Endothelial cell of umbilical vein (primary cell): ENCODE results near the gene FGF23. TPM values are rescaled to one million over a fixed set of nuclear protein-coding genes. Genes with fewer than 3 reads are reported as not detected.

Experiments
- BruUV-seq: library from RNA; stranded (reverse); fragments of 400-500 nt; replicated peaks from 2 replicates; lab custom pipeline; 2021; lab: Mats Ljungman, UMichigan
- CTCF ChIA-PET: fragments of 300-600, 350-600 bp; sonication (Branson Sonifier 250); formaldehyde crosslinking; loops from one replicate; lab custom pipeline; 2021; ENCODE audit warnings: antibody characterized with exemption, inconsistent platforms; lab: Charles Lee
- POLR2A ChIA-PET: fragments of 300-600, 350-600 bp; sonication (Branson Sonifier 250); formaldehyde crosslinking; loops from one replicate; lab custom pipeline; 2021; ENCODE audit warnings: antibody characterized with exemption, inconsistent platforms; lab: Charles Lee
- DNase-seq: peaks from one replicate; pipeline ENCODE4 v3.0.0-alpha.2; 2011; ENCODE audit warnings: low read depth, low spot score
- FAIRE-seq: peaks from 2 replicates; lab custom pipeline; 2011; peaks lifted over from hg19 to GRCh38; lab: Jason Lieb, UNC
- H2AFZ ChIP-seq: 2 replicates; pipeline ENCODE4 v1.6.0; 2012; ENCODE audit warnings: low read depth, low read length, control low read depth, inconsistent platforms
- H3K27ac ChIP-seq: 2 replicates; pipeline ENCODE4 v1.5.1; 2011; ENCODE audit warnings: low read depth, mild to moderate bottlenecking, control low read depth, low read length, moderate library complexity; ENCODE audit not compliant: insufficient read depth
- H3K27me3 ChIP-seq, 2 experiments: 2 replicates each; pipeline versions ENCODE4 v1.6.0 to v1.6.1; 2011; ENCODE audit warnings: low read length in 2 of 2, mixed read lengths in 1 of 2; ENCODE audit not compliant: control insufficient read depth in 2 of 2, insufficient read depth in 2 of 2
- H3K36me3 ChIP-seq, 2 experiments: 2 replicates in 1 of 2; 3 replicates in 1 of 2; pipeline ENCODE4 v1.5.1; 2011; ENCODE audit warnings: low read length in 2 of 2, mild to moderate bottlenecking in 1 of 2, moderate library complexity in 1 of 2; ENCODE audit not compliant: control insufficient read depth in 2 of 2, insufficient read depth in 2 of 2; ENCODE audit errors: extremely low read depth in 1 of 2
- H3K4me1 ChIP-seq: 3 replicates; pipeline ENCODE4 v1.5.1; 2011; ENCODE audit warnings: mild to moderate bottlenecking, low read length; ENCODE audit not compliant: control insufficient read depth, insufficient read depth; ENCODE audit errors: extremely low read depth
- H3K4me2 ChIP-seq: 2 replicates; pipeline ENCODE4 v1.6.1; 2011; ENCODE audit warnings: low read length, control low read depth, mixed read lengths; ENCODE audit not compliant: insufficient read depth
- H3K4me3 ChIP-seq, 3 experiments: fragments of 200-600 bp in 1 of 3; sonication (generic), shearing (Covaris generic) in 1 of 3; replicated peaks in 1 of 3; 2 replicates each; pipeline ENCODE4 v1.5.1; 2011 to 2016; ENCODE audit warnings: control low read depth in 3 of 3, low read length in 3 of 3, mild to moderate bottlenecking in 2 of 3, inconsistent platforms in 1 of 3, low read depth in 1 of 3, moderate library complexity in 1 of 3; ENCODE audit not compliant: insufficient read depth in 1 of 3
- H3K79me2 ChIP-seq: 2 replicates; pipeline ENCODE4 v1.6.0; 2012; ENCODE audit warnings: low read length, inconsistent platforms; ENCODE audit not compliant: control insufficient read depth, insufficient read depth
- H3K9ac ChIP-seq: replicated peaks from 2 replicates; pipeline ENCODE3; 2011; ENCODE audit warnings: low read length, control low read depth; ENCODE audit not compliant: insufficient read depth; ENCODE audit errors: extremely low read depth
- H3K9me1 ChIP-seq: replicated peaks from 3 replicates; pipeline ENCODE4 v1.6.0; 2011; ENCODE audit warnings: mild to moderate bottlenecking, low read length; ENCODE audit not compliant: control insufficient read depth, insufficient read depth; ENCODE audit errors: extremely low read depth
- H3K9me3 ChIP-seq: replicated peaks from 2 replicates; pipeline ENCODE4 v1.5.1; 2012; ENCODE audit warnings: low read length, inconsistent platforms; ENCODE audit not compliant: control insufficient read depth, insufficient read depth
- H4K20me1 ChIP-seq: replicated peaks from 2 replicates; pipeline ENCODE3; 2011; ENCODE audit warnings: mild to moderate bottlenecking, low read length; ENCODE audit not compliant: control insufficient read depth, insufficient read depth; ENCODE audit errors: extremely low read depth
- CTCF ChIP-seq, 2 donors: IDR thresholded peaks; 1 replicate in 1 of 2; 2 replicates in 1 of 2; pipeline ENCODE4 v1.5.1; 2011; ENCODE audit warnings: low read length in 2 of 2, mild to moderate bottlenecking in 2 of 2, moderate library complexity in 2 of 2, control low read depth in 1 of 2, inconsistent platforms in 1 of 2, low read depth in 1 of 2; ENCODE audit not compliant: insufficient read depth in 1 of 2; ENCODE audit errors: extremely low read depth in 1 of 2
- EZH2 ChIP-seq: IDR thresholded peaks from 2 replicates; pipeline ENCODE4 v1.6.1; 2012; ENCODE audit warnings: borderline replicate concordance, low read depth, mild to moderate bottlenecking, moderate library complexity, low read length, inconsistent platforms; ENCODE audit not compliant: severe bottlenecking
- FOS ChIP-seq: IDR thresholded peaks from 2 replicates; pipeline ENCODE4 v1.6.1; 2011; ENCODE audit warnings: mild to moderate bottlenecking, low read length, moderate library complexity, borderline replicate concordance; ENCODE audit not compliant: insufficient read depth
- GATA2 ChIP-seq: IDR thresholded peaks from 2 replicates; pipeline ENCODE4 v1.7.0; 2011; ENCODE audit warnings: low read depth, mild to moderate bottlenecking, moderate library complexity, mixed read lengths, low read length; ENCODE audit not compliant: insufficient read length, insufficient read depth
- JUN ChIP-seq: IDR thresholded peaks from 2 replicates; pipeline ENCODE4 v1.6.1; 2011; ENCODE audit warnings: borderline replicate concordance, low read depth; ENCODE audit not compliant: insufficient read length, insufficient read depth
- MAX ChIP-seq: IDR thresholded peaks from 2 replicates; pipeline ENCODE4 v1.6.1; 2011; ENCODE audit not compliant: insufficient read depth, insufficient read length
- MYC ChIP-seq: IDR thresholded peaks from one replicate; pipeline ENCODE4 v1.6.1; 2011; ENCODE audit warnings: mild to moderate bottlenecking, low read depth, low read length
- POLR2A ChIP-seq: IDR thresholded peaks from 2 replicates; pipeline ENCODE4 v1.6.1; 2012; ENCODE audit warnings: low read depth, mild to moderate bottlenecking, control low read depth, low read length
- POLR2AphosphoS5 ChIP-seq: IDR thresholded peaks from 2 replicates; pipeline ENCODE4 v1.6.1; 2012; ENCODE audit warnings: low read depth, mild to moderate bottlenecking, control low read depth, low read length, moderate library complexity; ENCODE audit not compliant: insufficient read depth
- dilution Hi-C: fragments of 300-500 bp; cut with MboI; formaldehyde crosslinking; loops from one replicate; pipeline ENCODE4 v1.15.0; 2019; ENCODE audit warnings: low sequenced_read_pairs; ENCODE audit not compliant: extremely low pct_ligation_motif_present
- intact Hi-C: fragments of 100-400 bp; cut with micrococcal nuclease; formaldehyde crosslinking; loops from one replicate; pipeline ENCODE4 v1.10.0; 2022
- polyA plus RNA-seq, 4 experiments: library from polyadenylated mRNA; depleted of rRNA in 3 of 4; stranded (reverse) in 3 of 4; unstranded in 1 of 4; fragments of >200 nt; gene quantifications; 2 replicates each; pipeline versions ENCODE4 v1.2.1 to v1.2.3, GENCODE V29; 2011 to 2012; ENCODE audit warnings: missing spikeins in 1 of 4
- total RNA-seq: library from RNA; stranded (reverse); gene quantifications from 2 replicates; pipeline ENCODE4 v1.2.3, GENCODE V29; 2021

Gene FGF23
- total and polyA plus RNA-seq, 2 donors (not counting 3 experiments of a cell fraction or from before 2014, with no cell fraction given), result not detected

GRCh38 chr12:4420138-4420670 lies 40.7 kb upstream of the FGF23 start:
- Histone ChIP-seq H3K36me3 (no peaks in the 10 kb centered on the region), H2AFZ (no peak overlapping the region), H3K9me1 (no peaks in the 10 kb centered on the region), H3K27ac (no peak overlapping the region), H3K4me3 (no peak overlapping the region), H4K20me1 (no peaks in the 10 kb centered on the region), H3K9me3 (no peaks in the 10 kb centered on the region), H3K79me2 (no peaks in the 10 kb centered on the region), H3K4me2 (no peak overlapping the region), H3K27me3 (peaks cover 0 to 2% of the 10 kb centered on the region in 2 experiments), H3K4me1 (no peaks in the 10 kb centered on the region), H3K9ac (no peak overlapping the region)
- intact Hi-C loops, result loop anchor here (2.0 kb wide), 1 partner anchor 339 kb away; no protein-coding TSS in a partner anchor
- dilution Hi-C loops, result no loop called here
- DNase-seq (no peak), FAIRE-seq (no peak)
- TF ChIP-seq JUN, result no peak
- TF ChIP-seq MYC, result no peak
- TF ChIP-seq POLR2A, result no peak
- TF ChIP-seq MAX, result no peak
- no peak for TF ChIP-seq FOS
- TF ChIP-seq CTCF (IDR thresholded peaks at IDR 0.05; ENCODE audit: extremely low read depth in 1 of 2, insufficient read depth in 1 of 2, low read depth in 1 of 2, low read length in 2 of 2), result no peak
- no peak for TF ChIP-seq GATA2
- TF ChIP-seq EZH2, result no peak
- no peak for TF ChIP-seq POLR2AphosphoS5
- no TSS peak for BruUV-seq
- ChIA-PET CTCF (interaction anchor here (0.7 to 2.6 kb wide), 14 partner anchors 8 to 537 kb away, joined by 3 to 19 read pairs (median 4); no protein-coding TSS in a partner anchor), POLR2A (no interaction called here)
